NCI-H146 treated with DMSO at 0.1 percent for 48 hours (cell line): ENCODE data around the gene FXYD6.

Experiments
- DNase-seq: peaks from one replicate; lab custom pipeline; 2025; ENCODE audit not compliant: unreplicated experiment; lab: John Stamatoyannopoulos, UW

FXYD6 gene

DNA sequence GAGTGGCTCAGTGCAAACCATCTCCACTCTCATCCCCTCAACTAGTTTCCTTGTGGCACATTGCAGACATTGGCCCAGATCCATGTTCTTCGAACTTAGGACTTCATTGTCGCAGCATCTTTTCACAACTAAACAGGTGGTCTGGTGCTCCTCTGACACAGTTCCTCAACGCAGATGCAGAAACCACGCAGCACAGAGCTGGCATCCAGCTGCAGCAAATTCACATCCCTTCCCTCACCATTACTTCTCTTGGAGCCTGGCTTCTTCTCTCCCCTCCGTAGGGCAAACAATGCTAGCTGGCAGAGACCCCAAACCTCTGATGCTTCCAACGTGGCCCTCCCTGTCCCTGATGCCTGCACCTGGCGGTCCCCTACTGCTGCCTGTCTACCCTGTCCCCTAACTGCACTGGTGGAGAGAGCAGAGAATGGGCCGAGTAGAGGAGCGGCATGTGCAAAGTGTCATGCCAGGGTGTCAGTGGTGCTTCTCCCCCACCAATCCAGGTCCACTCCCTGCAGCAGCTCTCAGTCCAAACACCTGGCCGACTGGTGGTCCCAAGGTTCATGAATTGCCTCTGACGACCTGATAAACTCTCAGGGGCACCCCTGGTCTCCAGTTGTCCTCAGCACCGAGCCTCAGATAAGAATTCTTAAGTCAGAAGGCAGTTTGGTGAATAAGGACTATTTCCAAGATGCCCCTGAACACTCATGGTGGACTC lies 34.6 kb upstream of the FXYD6 start:
- DNase-seq, result no peak

DNA sequence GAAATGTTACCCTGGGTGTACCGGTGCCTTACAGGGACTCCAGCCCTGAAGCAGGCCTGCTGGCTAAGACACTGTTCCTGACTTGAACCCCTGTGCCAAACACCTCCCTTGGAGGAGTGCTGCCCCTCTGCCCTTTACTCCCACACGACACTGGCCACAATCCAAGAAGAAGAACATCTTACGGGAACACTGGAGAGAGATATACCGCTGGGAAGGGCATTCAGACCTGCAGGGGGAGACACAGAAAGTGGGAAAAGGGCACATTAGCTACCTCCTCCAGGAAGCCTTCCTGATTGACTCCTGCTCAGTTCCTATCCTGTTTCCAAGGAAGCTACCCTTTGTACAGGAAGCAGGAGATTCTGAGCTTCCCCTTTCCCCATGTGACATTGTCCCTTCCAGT lies 34.1 kb upstream of the FXYD6 start:
- no peak for DNase-seq

DNA sequence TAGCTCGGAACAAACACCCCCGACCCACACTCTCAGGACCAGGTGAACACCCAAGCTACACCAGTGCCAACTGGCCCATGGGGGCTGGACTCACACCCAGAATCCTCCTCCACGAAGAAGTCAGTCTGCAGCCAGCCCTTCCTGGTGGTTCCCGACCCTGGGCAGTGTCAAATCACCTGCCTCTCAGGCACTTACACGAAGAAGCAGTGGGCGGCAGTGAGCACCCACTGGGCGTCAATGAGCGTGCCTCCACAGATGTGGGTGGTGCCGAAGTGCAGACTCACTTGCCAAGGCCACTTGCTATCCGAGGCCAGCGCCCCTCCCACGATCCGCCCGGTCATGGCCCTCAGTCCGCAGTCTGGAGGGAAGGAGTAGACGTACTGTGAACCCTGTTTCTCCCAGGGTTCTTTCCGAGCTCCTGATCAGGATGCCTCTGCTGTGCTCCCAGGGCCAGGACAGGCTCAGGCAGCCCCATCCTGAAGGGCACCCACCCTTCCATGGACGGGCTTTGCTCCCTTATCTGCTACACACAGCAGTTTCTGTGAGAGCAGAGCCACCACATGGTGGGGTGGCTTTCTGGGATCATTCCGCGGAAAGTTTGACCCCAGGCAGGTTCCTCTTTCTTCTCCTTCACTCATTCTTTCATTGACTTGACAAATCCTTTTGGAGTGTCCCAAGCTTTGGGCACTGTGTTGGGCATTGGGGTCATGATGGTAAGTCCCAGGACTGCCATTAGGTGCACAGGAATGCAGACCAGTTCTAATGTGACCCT lies 33.3 kb upstream of the FXYD6 start:
- no peak for DNase-seq

DNA sequence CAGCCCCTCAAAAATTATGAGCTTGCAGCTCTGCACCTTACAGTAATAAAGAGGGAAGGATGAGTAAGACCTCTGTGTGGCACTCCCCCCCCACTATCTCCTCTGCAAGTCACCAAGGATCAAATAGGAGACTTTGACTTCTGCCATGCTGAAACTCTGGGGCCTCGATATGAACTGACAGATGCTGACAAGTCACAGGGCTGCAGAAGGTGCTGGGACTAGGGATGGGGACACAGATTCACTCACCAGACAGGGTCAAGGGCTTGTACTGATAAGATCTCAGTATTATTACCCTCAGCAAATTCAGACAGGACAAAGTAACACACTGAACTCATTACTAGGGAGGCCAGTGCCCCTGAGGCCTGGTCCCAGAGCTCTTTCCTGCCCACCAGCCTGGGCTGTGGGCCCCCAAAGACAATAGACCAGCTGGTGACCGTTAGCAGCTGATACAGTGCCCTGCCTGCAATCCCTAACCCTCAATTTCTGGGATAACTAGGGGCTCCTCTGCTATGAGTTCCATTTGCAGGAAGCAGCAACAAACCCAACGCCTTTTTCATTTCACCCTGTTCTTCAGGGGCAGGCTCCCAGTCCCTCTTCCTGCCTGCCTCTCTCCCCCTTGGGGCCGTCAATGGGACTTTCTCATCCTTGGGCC lies 32.6 kb upstream of the FXYD6 start:
- DNase-seq, result no peak

DNA sequence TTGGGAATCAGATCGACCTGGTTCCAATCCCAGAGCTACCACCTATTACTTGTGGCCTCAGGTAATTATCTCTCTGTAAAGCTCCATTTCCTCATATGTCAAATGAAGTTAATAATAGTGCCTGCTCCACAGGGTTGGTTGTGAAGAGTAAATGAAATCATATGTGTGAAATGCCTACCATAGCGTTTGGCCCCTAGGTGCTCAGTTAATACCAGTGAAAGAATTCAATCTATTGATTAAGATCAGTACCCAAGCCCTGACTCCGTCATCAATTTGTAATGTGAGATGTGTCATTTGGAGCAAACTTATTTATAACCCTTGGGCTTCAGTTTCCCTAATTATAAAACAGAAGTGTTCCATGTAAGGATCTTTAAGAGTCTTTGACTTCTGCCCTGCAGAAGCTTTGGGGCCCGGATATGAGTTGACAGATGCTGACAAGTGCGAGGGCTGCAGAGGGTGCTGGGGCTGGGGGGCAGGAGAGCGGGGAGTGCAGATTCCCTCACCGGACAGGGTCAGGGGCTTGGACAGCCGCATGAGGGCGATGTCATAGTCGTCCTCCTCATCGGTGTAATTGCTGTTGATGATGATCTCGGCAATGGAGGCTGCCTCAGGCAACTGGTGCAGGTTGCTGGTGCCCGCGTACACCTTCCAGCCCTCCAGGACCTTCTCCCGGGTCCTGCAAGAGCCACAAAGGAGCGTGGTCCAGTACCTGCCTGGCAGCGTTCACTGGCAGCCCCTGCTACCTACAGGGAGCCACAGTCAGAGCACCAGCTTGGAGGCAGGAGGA lies 31.8 kb upstream of the FXYD6 start:
- DNase-seq, result peak; percentile 90

DNA sequence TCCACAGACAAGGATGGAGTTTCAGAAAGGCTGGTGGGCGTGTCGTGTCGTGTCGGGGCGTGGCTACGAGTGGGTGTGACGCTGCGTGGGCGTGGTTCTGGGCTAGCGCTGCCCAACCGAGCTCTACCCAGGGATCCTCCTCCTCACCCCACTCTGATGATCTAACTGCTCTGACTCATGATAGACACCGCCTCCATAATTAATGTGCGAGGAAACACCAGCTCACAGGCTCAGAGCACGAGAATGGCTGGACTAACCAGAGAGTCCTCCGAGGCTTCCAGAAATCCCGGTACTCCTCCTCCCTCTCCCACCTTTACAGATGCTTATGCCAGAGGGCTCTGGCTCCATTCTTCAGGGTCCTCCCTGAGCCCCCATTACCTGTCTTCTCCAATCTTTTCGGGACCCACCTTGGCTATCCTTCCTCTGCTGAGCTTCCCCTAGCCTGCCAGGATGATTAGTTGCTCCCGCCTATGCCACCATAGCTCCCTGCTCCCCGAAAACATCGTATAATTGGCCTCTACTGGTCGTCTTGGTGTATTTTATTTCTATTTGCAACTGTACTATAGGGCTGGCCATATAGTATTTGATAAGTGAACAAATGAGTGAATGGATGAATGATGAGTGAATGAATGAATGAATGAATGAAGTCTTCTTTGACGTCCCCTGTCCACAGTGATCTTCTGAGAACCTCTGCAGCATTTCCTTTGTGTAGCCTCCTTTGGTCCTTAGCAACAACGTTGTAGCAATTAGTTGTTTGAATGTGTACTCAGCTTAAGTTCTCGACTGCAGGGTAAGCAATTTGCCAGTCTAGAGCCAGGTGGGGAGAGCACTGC lies 31.0 kb upstream of the FXYD6 start:
- DNase-seq, result peak; percentile 96

DNA sequence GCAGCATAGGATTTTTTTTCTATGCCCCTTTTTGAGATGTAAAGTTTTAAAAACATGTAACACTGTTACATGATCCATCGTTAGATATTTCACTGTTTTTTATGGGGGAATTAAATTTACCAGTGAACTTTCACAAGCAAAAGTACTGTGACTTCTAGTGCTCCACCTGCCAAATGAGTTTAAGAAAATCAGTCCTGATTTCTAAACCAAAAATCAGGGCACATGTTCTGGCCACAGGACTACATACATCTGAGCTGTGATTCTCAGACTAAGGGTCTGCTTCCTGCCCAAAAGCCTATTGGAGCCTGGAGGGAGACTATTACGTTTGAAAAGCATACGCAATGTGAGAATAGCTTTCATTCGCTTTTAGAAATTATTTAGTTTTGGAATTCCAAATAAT lies 30.3 kb upstream of the FXYD6 start:
- DNase-seq, result no peak

DNA sequence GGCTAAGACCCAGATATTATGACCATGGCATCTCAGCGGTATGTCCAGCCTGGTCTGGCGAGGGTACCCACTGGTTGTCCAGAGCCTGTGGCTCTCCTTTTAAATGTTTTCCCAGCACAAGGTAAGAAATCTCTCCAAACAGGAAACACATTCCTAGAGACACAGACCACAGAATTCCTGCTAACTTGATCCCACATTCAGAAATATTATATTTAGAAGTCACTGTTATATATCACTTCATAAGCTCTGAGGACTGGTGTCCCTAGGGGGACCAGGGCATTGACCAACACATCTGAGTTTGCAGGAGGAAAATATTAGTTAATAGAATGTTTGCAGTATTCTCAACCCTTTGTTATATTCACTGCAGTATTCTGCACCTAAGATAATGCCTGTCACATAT lies 29.7 kb upstream of the FXYD6 start:
- no peak for DNase-seq

DNA sequence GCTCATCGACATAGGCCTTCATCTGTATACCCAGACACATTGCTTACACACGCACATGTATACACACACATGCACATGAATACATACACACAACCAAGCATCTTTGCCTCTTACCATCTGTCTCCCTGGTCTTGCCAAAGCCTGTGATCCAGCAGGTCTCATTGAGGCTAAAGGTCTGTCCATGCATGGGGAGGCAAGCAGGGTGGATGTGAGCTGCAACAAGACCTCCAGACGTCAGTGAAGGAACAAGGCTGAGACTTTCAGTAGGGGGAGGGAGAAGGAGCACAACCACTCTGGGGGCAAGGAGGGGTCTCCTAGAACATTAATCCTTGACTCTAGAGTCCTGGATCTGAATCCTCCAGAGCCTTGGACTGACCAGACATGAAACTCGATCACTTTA lies 29.1 kb upstream of the FXYD6 start:
- no peak for DNase-seq

DNA sequence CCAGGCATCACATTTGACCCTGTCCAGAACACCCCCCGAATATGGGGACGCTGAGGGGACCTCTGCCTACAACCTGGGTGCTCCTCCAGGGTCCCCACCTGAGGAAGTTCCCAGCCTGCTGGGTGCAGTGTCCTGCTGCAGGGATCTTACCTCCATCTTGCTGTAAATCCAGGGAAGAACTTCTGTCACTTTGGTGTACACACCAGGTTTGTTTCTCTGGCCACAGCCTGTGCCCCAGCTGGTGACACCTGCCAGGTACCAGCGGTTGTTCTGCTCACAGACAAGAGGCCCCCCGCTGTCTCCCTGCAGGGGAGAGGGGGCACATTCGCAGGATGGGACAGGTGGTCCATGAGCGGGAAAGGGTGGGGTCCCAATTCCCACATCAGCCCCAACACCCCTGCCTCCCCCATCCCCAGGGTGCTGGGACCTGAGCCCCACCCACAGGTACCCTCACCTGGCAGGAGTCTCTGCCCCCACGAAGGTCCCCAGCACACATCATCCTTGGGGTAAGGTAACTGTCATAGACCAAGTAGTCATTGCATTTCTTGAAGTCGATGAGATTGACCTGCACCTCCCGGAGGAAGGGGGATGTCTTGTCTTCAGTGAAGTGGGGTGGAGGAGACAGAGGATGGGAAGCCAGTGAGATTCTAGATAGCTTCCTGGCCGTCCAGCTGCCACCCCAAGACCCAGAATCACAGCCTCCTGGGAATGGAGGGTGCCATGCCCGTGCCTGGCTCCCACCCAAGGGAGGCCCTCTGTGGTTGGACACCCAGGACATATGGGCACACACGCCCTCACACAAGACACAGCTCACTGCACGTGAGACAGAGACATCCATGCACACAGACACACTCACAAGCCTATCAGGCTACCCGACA lies 27.3 kb upstream of the FXYD6 start:
- DNase-seq, result peak; percentile 55

DNA sequence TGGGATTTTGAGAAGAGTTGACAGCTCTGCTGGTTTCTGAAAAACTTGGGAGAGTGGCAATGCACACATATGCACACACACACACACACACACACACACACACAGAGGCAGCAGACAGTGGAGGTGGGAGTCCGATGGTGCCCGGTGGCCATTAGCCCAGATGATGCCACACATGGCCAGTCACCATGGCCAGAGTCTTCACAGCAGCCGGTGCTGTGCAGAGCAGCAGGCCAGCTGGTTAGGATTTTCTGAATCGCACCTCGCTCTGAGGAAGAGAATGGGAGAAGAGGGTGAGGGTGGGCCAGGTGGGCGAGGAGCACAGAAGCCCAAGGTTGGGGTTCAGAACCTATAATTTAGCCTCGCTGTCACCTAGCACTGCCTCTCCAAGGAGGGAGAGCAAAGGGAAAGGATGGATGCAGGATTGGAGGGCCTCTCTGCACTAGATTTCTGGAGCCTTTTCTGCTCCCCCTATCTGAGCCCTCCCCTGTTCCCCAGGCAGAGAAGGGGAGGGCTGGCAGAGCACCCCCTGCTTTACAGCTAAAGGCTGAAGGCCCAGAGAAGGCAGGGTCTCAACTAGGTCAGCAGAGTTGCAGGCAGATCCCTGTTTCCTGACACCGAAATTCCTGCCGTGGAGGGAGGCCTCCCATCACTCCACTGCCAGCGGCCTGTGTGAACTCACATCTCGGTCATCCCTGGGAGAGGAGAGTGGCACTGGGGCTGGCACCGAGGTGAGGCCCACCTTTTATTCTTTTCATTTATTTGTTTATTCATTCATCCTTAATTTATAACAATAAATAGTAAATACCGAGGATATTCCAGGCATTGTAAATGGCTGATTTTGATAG lies 25.8 kb upstream of the FXYD6 start:
- no peak for DNase-seq

DNA sequence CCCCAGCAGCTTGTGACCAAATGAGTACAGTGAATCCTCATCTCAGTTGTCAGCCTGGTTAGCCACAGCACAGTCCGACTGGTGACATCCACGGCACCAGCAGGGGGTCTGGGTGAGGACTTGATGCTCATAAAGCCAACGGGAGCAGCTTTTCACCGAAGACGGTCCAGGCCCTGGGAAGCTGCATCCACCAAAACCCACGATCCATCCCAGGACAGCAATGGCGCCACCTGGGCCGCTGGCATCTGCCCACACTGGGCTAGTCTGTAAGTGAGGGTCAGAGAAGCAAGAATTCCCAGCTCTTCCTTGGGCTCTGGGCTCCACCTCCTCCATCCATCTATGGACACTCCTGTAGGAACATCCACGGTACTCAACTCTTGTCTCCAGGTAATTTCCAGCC lies 25.1 kb upstream of the FXYD6 start:
- no peak for DNase-seq

DNA sequence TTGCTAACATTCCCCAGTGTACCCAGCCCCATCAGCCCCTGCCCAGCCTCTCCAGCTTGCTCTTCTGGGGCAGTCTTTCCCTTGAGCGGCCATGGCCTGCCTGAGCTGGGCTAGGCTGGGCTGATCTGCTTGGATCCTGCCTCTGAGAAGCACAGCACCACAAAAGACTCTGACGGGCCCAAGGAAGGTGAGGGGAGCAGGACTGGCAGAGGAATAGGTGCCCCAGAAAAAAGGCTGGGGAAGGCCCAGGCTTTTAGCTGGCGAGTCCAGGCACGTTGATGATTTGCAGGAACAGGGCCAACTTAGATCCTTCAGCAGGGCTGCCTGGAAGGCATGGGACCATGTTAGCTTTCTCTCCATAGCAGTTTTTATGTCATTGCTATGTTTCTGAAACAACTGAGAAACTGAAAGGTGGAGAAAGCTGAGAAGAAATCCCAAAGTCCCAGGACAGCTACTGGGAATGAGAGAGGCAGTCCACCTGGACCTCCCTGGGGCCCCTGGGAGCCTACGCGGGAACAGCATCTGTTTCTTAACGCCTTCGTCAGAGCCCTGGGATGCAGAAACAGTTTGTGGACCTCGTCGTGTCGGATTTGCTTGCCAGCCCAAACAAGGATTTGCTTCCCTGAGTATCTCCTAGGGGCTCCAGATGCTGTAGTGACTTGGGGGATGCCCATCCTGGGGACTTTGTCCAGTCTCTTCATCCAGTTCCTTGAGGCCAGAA lies 24.4 kb upstream of the FXYD6 start:
- DNase-seq, result no peak

DNA sequence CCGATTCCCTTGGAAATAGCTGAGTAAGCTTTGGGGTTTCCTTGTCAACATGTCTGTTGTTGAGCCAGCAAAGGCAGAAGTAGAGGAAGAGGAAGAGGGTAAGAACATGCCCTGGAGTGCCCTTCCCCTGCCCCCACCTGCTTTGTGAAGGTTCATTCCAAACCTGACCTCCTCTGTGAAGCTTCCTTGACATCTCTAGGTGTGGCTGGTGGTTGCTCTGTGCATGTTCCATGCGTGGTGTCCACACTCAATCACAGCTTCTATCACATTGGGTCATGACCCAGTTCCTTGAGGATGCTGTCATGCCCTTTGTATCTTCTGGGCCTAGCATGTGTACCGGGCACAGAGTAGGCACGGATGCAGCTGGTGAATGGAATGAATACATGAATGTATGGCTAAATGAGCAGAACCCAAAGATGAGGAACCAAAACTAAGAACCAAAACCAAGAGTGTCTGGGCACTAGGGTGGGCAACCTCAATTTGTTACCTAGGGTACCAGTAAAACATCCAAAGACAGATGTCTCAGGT lies 23.7 kb upstream of the FXYD6 start:
- no peak for DNase-seq

DNA sequence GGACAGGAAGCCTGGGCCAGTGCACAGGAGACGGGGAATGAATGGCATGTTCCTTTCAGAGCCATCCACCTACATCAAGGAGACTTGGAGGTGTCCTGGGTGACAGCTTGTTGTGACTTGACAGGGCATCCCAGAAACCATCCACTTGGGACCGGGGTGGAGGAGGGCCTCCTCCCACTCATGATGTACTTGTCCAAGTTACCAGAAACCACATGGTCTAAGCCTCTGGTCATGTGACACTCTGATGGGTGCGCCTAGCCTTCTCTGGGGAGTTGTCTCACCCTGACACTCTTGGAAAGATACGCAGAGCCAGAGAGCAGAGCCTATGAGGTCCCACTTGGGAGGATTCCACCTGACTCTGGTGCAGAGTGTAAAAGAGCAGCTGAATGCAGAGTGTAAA lies 21.6 kb upstream of the FXYD6 start:
- no peak for DNase-seq

DNA sequence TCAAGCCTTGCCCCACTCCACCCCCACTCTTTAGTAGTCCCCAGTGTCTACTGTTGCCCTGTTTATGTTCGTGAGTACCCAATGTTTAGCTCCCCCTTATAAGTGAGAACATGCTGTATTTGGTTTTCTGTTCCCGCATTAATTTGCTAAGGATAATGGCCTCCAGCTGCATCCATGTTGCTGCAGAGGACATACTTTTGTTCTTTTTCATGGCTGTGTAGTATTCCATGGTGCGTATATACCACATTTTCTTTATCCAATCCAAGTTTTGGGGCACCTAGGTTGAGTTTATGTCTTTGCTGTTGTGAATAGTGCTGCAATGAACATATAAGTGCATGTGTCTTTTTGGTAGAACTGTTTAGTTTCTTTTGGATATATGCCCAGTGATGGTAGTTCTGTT lies 16.2 kb upstream of the FXYD6 start:
- no peak for DNase-seq

DNA sequence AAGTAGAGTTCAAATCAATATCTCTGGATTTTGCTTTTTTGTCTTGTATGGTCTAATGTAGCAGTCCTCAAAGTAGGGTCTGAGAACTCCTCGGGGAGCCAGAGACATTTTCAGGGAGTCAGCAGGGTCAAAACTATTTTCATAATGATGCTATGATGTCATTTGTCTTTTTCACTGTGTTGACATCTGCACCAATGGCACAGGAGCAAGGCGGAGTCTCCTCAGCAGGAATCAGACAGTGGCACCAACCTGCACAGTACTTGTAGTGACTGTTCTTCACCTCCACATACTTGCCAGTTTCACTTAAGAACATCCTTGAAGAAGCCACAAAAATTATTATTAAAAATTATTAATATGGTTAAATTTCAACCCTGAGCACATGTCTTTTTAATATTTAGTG lies 14.9 kb upstream of the FXYD6 start:
- no peak for DNase-seq

DNA sequence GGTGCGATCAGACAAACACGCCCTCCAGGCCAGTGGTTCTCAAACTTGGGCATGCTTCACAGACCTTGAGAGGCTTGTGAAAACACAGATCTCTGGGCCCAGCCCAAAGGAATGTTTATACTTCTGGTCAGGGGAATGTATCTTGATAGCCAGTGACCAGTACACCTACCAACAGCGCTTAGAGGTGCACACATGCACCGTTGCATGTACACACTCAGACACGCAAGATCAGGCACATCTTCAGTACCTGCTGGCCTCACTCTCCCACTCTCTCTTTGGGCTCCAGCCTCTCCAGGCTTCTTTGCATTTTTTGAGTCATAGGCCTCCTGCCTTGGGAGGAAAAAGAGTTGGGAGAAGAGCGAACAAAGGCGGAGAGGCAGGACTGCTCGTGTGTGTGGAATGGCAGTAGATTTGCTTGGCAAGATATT lies 11.7 kb upstream of the FXYD6 start:
- no peak for DNase-seq
